HCT116 (cell line): ENCODE measurements around the gene BCL11A. TPM values are rescaled to one million over a fixed set of nuclear protein-coding genes. Genes with fewer than 3 reads are reported as not detected.

Experiments used
- ATAC-seq: fragments of 200-7000 bp; cut with Tn5 transposase; 2 replicates; pipeline ENCODE4 v1.9.1; 2020; ENCODE audit warnings: mild to moderate bottlenecking, moderate library complexity
- BruUV-seq: library from RNA; stranded (reverse); fragments of 400-500 nt; replicated peaks from 2 replicates; lab custom pipeline; 2021; lab: Mats Ljungman, UMichigan
- CTCF ChIA-PET: fragments of 300-600 bp; sonication (Branson Sonifier 250); formaldehyde crosslinking; loops from one replicate; lab custom pipeline; 2021; ENCODE audit warnings: antibody characterized with exemption; lab: Charles Lee
- POLR2A ChIA-PET: fragments of 300-600, 350-600 bp; sonication (Branson Sonifier 250); formaldehyde crosslinking; loops from one replicate; lab custom pipeline; 2021; ENCODE audit warnings: antibody characterized with exemption; lab: Charles Lee
- RAD21 ChIA-PET, 2 experiments: fragments of 300-600 bp; sonication (Branson Sonifier 250); formaldehyde crosslinking; loops; one replicate each; lab custom pipeline; 2023; ENCODE audit warnings: low total read pairs in 2 of 2; ENCODE audit not compliant: uncharacterized antibody in 2 of 2, unreplicated experiment in 2 of 2, low non-redundant PET in 1 of 2; lab: Charles Lee
- DNase-seq: peaks from one replicate; pipeline ENCODE4 v3.0.0-alpha.2; 2010; ENCODE audit warnings: low read depth, low spot score
- H2AFZ ChIP-seq: fragments of 200-600 bp; shearing (Covaris generic), sonication (generic); 2 replicates; pipeline ENCODE4 v1.6.1; 2017; ENCODE audit warnings: low read depth, mixed run types, mixed read lengths, antibody characterized with exemption, low read length; ENCODE audit not compliant: poor library complexity, severe bottlenecking
- H3K27ac ChIP-seq: 2 replicates; pipeline ENCODE4 v1.5.1; 2012; ENCODE audit warnings: low read depth, low read length
- H3K27me3 ChIP-seq: fragments of 200-600 bp; sonication (generic); 2 replicates; pipeline ENCODE4 v1.6.1; 2016; ENCODE audit warnings: mixed run types, low read length, mixed read lengths; ENCODE audit not compliant: insufficient read depth
- H3K36me3 ChIP-seq, 2 experiments: fragments of 200-500 bp in 1 of 2; fragments of 200-600 bp in 1 of 2; sonication (Bioruptor generic) in 1 of 2; sonication (generic) in 1 of 2; 2 replicates each; pipeline versions ENCODE4 v1.5.1 to v1.6.1; 2014 to 2016; ENCODE audit warnings: low read length in 2 of 2, inconsistent platforms in 1 of 2, mixed read lengths in 1 of 2, mixed run types in 1 of 2; ENCODE audit not compliant: insufficient read depth in 2 of 2, control insufficient read depth in 1 of 2
- H3K4me1 ChIP-seq, 2 experiments: fragments of 200-600 bp in 1 of 2; sonication (generic) in 1 of 2; 2 replicates each; pipeline versions ENCODE4 v1.5.1 to v1.6.1; 2012 to 2017; ENCODE audit warnings: low read length in 2 of 2, inconsistent platforms in 1 of 2, mild to moderate bottlenecking in 1 of 2, mixed read lengths in 1 of 2, mixed run types in 1 of 2, moderate library complexity in 1 of 2; ENCODE audit not compliant: insufficient read depth in 2 of 2, control insufficient read depth in 1 of 2
- H3K4me2 ChIP-seq: fragments of 200-600 bp; sonication (generic); 2 replicates; pipeline ENCODE4 v1.6.1; 2017; ENCODE audit warnings: mixed run types, low read length, mixed read lengths
- H3K4me3 ChIP-seq, 2 experiments: fragments of 200-600 bp in 1 of 2; sonication (generic) in 1 of 2; replicated peaks in 1 of 2; 2 replicates each; pipeline ENCODE4 v1.5.1; 2011 to 2016; ENCODE audit warnings: low read length in 2 of 2, control low read depth in 1 of 2, low read depth in 1 of 2, mild to moderate bottlenecking in 1 of 2, mixed read lengths in 1 of 2, mixed run types in 1 of 2
- H3K79me2 ChIP-seq: fragments of 200-600 bp; sonication (generic); 2 replicates; pipeline ENCODE4 v1.6.1; 2017; ENCODE audit warnings: mild to moderate bottlenecking, mixed run types, low read length, moderate library complexity, mixed read lengths; ENCODE audit not compliant: insufficient read depth
- H3K9ac ChIP-seq: fragments of 200-600 bp; sonication (generic); 2 replicates; pipeline ENCODE4 v1.6.1; 2016; ENCODE audit warnings: low read length, mixed read lengths
- H3K9me2 ChIP-seq: fragments of 200-600 bp; sonication (generic), shearing (Covaris generic); 2 replicates; pipeline ENCODE4 v1.6.1; 2017; ENCODE audit warnings: mixed run types, mild to moderate bottlenecking, moderate library complexity; ENCODE audit not compliant: insufficient read depth
- H3K9me3 ChIP-seq, 2 experiments: fragments of 200-500 bp in 1 of 2; fragments of 200-600 bp in 1 of 2; sonication (Bioruptor generic) in 1 of 2; sonication (generic) in 1 of 2; 2 replicates each; pipeline ENCODE4 v1.6.1; 2014 to 2017; ENCODE audit warnings: low read length in 2 of 2, mixed read lengths in 2 of 2, inconsistent platforms in 1 of 2, low read depth in 1 of 2, mild to moderate bottlenecking in 1 of 2, mixed run types in 1 of 2, moderate library complexity in 1 of 2; ENCODE audit not compliant: control insufficient read depth in 1 of 2, insufficient read depth in 1 of 2
- H4K20me1 ChIP-seq: fragments of 200-600 bp; sonication (generic), shearing (Covaris generic); 2 replicates; pipeline ENCODE4 v1.6.1; 2017; ENCODE audit warnings: mixed run types, mild to moderate bottlenecking, moderate library complexity; ENCODE audit not compliant: insufficient read depth
- ATF3 ChIP-seq: IDR thresholded peaks from 2 replicates; pipeline ENCODE4 v1.6.1; 2012
- CBX3 ChIP-seq: IDR thresholded peaks from 2 replicates; pipeline ENCODE4 v1.6.1; 2012; ENCODE audit warnings: low read depth
- EGR1 ChIP-seq: IDR thresholded peaks from 2 replicates; pipeline ENCODE4 v1.6.1; 2012; ENCODE audit warnings: low read depth
- ELF1 ChIP-seq: IDR thresholded peaks from 2 replicates; pipeline ENCODE4 v1.6.1; 2012; ENCODE audit warnings: low read depth, borderline replicate concordance
- JUND ChIP-seq: IDR thresholded peaks from 2 replicates; pipeline ENCODE4 v1.6.1; 2012
- MAX ChIP-seq: IDR thresholded peaks from 2 replicates; pipeline ENCODE4 v1.6.1; 2012
- POLR2A ChIP-seq: IDR thresholded peaks from 2 replicates; pipeline ENCODE4 v1.7.0; 2011; ENCODE audit warnings: borderline replicate concordance; ENCODE audit not compliant: insufficient read depth, insufficient read length; ENCODE audit errors: extremely low read depth
- RAD21 ChIP-seq: IDR thresholded peaks from 2 replicates; pipeline ENCODE4 v1.6.1; 2012; ENCODE audit warnings: low read depth, mild to moderate bottlenecking
- REST ChIP-seq: IDR thresholded peaks from 2 replicates; pipeline ENCODE4 v1.6.1; 2012; ENCODE audit warnings: low read depth
- SRF ChIP-seq: IDR thresholded peaks from 2 replicates; pipeline ENCODE4 v1.6.1; 2012; ENCODE audit warnings: low read depth
- TCF7L2 ChIP-seq: IDR thresholded peaks from 2 replicates; pipeline ENCODE4 v1.7.0; 2011; ENCODE audit warnings: borderline replicate concordance, inconsistent platforms; ENCODE audit not compliant: insufficient read depth, insufficient read length; ENCODE audit errors: extremely low read depth
- ZBTB33 ChIP-seq: IDR thresholded peaks from 2 replicates; pipeline ENCODE4 v1.6.1; 2011; ENCODE audit warnings: mild to moderate bottlenecking, low read length, moderate library complexity; ENCODE audit not compliant: insufficient replicate concordance; ENCODE audit errors: extremely low read depth
- ZFX ChIP-seq: fragments of 450-650 bp; IDR thresholded peaks from 2 replicates; pipeline ENCODE4 v1.6.1; 2017
- ZNF274 ChIP-seq: fragments of 200-500 bp; sonication (Bioruptor generic); IDR thresholded peaks from 2 replicates; pipeline ENCODE4 v1.6.1; 2014; ENCODE audit warnings: mild to moderate bottlenecking, low read depth, low read length, inconsistent platforms
- intact Hi-C: fragments of 100-400 bp; cut with micrococcal nuclease; formaldehyde crosslinking; loops from 2 replicates; pipeline ENCODE4 v1.10.0; 2022
- total RNA-seq: library from RNA; stranded (reverse); gene quantifications from one replicate; pipeline ENCODE4 v1.2.1, GENCODE V29; 2021; ENCODE audit not compliant: unreplicated experiment

BCL11A gene
- total RNA-seq, 1 experiment from 2014 or later, result 0.71 TPM

- no peak for TF ChIP-seq REST
- no peak for TF ChIP-seq EGR1
- TF ChIP-seq POLR2A, result no peak
- no peak for TF ChIP-seq CBX3
- no peak for TF ChIP-seq ATF3
- no peak for TF ChIP-seq ZFX
These were observed 13.4 kb downstream of the BCL11A start (continued) for GRCh38 chr2:60540074-60540473.

- Histone ChIP-seq H3K36me3 (no peaks in the 10 kb centered on the region), H2AFZ (no peak overlapping the region), H3K4me3 (no peak overlapping the region), H3K27ac (no peak overlapping the region), H3K9me3 (no peaks in the 10 kb centered on the region), H3K79me2 (no peaks in the 10 kb centered on the region), H3K27me3 (peaks cover 69% of the 10 kb centered on the region)
- no peak for DNase-seq
- intact Hi-C loops, result no loop called here
- no TSS peak for BruUV-seq
- POLR2A ChIA-PET, result no interaction called here
- no peak for TF ChIP-seq RAD21
- no peak for TF ChIP-seq ATF3
- TF ChIP-seq JUND, result no peak
- TF ChIP-seq ZBTB33, result no peak
- TF ChIP-seq ZNF274, result no peak
- TF ChIP-seq CBX3, result no peak
- TF ChIP-seq TCF7L2, result no peak
- TF ChIP-seq SRF, result no peak
- no peak for TF ChIP-seq ELF1
- TF ChIP-seq EGR1, result no peak
- no peak for TF ChIP-seq MAX
- TF ChIP-seq REST, result no peak
- TF ChIP-seq, all 23 proteins: peak for 0
- no peak for ATAC-seq
- Histone ChIP-seq H3K4me2 (no peak overlapping the region), H3K9me2 (no peaks in the 10 kb centered on the region), H4K20me1 (no peaks in the 10 kb centered on the region), H3K4me1 (no peaks in the 10 kb centered on the region), H3K9ac (no peak overlapping the region)
- CTCF ChIA-PET, result interaction anchor here (1.0 to 2.0 kb wide), 2 partner anchors 11 to 22 kb away, joined by 4 to 6 read pairs; no protein-coding TSS in a partner anchor
- RAD21 ChIA-PET, result no interaction called here
These were observed 14.3 kb downstream of the BCL11A start for GRCh38 chr2:60539140-60539539.
